Erythroblast (primary cell): Measurements from ENCODE around the gene DHCR7.

Experiments used
- DNase-seq, 2 experiments: peaks; one replicate each; lab custom pipeline; 2025; lab: John Stamatoyannopoulos, UW
- GATA1 ChIP-seq: IDR thresholded peaks from 2 replicates; pipeline ENCODE4 v1.6.1; 2011; ENCODE audit warnings: low read depth, mild to moderate bottlenecking, control low read depth, low read length, moderate library complexity
- POLR2A ChIP-seq: IDR thresholded peaks from 2 replicates; pipeline ENCODE4 v1.6.1; 2011; ENCODE audit warnings: mild to moderate bottlenecking, low read length

The DHCR7 gene

GRCh38 chr11:71444811-71445210 lies 3.4 kb downstream of the DHCR7 start:
- TF ChIP-seq GATA1 (no peak), POLR2A (no peak)
- no peak for DNase-seq

- no peak for DNase-seq
- TF ChIP-seq GATA1 (no peak), POLR2A (no peak)
Measured at GRCh38 chr11:71443736-71444445, 4.3 kb downstream of the DHCR7 start.

DNA sequence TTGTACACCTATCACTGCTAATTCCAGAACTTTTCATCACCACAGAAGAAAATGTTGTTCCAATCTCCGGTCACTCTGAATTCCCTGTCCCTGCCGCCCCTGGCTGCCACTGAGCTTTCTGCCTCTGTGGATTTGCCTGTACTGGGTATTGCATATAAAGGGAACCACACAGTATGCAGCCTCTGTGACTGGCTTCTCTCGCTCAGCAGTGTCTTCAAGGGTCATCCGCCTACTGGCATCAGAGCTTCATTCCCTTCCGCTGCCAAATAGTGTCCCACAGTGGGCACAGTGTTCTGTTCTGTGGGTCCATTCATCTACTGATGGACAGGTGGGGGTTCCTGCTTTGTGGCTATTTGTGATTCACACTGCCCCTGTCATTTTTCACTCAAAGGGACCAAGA lies 5.3 kb downstream of the DHCR7 start:
- TF ChIP-seq POLR2A (no peak), GATA1 (no peak)
- DNase-seq, result no peak

- DNase-seq, result no peak
- TF ChIP-seq POLR2A, result no peak
- no peak for TF ChIP-seq GATA1
Measured at GRCh38 chr11:71442123-71442522, 6.1 kb downstream of the DHCR7 start.

- TF ChIP-seq GATA1 (no peak), POLR2A (no peak)
- no peak for DNase-seq
Measured at GRCh38 chr11:71441251-71441650, 6.9 kb downstream of the DHCR7 start.

- TF ChIP-seq POLR2A (no peak), GATA1 (no peak)
- no peak for DNase-seq
Measured at GRCh38 chr11:71440021-71440755, 8.0 kb downstream of the DHCR7 start.

DNA sequence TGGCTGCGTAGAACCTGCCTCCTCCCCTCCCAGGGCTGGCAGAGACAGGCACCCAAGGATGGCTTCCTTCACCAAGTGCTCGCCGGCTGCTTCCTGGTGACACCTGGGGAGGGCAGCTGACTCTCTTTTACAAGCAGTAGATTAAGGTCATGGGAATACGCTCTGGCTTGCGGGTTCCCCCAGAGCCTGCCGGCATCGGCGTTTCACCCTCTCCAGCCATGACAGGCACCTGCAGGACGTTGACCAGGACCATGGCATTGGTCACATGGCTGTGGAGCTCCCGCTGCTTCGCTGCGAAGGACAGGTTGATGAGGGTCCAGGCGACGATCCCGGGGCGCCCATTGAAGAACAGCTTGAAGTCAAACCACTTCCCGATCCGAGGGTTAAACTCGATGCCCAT lies 9.5 kb downstream of the DHCR7 start:
- DNase-seq, result no peak
- TF ChIP-seq POLR2A (no peak), GATA1 (no peak)

DNA sequence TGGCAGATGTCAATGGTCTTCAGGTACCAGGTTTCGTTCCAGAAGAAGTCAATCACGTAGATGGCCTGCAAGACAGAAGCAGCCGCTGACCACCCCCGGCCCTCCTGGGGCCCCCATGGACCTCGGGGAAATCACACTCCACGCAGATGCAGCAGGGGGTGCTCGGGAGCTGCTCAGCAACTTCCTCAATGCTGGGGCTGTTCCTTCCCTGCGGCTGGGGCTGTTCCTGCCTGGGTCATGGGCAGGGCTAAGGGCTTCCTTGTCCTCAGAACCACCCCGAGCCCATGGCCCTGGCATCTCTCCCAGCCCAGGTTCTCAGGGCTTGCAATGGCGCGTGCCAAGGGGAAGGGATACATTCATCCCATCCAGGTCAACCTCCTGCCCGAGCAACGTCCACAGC lies 10.3 kb downstream of the DHCR7 start:
- TF ChIP-seq POLR2A (no peak), GATA1 (no peak)
- no peak for DNase-seq

DNA sequence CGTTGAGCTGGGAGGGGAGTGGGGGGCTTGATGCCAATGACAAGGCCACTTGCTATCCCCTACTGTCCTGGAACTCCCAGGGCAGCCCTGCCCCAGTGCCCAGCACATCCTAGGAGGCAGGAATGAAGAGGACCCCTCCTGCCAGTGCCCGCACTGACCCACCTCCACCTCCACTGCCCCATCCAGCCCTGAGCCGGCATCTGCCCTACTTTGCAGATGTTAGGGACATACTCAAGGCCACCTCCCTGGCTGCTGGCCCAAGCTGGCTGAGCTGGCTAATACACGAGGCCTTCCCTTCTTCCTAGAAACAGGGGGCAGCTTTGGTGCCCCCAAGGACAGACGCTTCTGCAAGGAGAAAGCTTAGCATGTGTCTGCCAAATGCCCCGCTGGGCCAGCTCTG lies 10.8 kb downstream of the DHCR7 start:
- TF ChIP-seq POLR2A (no peak), GATA1 (no peak)
- DNase-seq, result no peak

- TF ChIP-seq POLR2A (no peak), GATA1 (no peak)
- no peak for DNase-seq
Measured at GRCh38 chr11:71436861-71437260, 11.3 kb downstream of the DHCR7 start.

DNA sequence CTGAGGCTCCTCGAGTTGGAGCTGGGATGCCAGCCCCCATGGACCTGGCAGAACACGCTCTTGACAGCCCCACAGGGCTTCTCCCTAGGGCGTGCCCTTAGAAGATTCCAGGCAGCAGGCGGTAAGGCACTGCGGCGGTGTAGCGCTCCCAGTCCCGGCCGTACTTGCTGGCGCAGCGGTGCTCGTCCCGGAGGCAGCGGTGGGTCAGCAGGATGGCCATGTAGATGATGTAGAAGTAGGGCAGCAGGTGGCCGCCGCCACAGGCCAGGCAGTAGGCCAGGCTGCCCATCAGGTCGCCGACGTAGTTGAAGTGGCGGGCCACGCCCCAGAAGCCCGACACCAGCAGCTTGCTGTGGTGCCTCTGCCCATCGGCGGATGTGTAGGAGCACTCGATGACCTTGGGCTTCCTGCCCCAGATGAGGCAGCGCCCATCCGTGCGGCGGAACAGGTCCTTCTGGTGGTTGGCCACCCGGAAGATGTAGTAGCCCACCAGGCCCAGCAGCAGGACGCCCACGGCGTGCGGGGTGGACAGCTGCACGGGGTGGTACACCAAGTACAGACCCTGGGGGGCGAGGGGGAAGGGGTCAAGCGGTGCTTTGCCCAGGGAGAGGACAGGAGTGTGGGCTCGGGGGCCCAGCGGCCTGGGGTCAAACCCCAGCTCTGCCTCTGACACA lies 12.8 kb downstream of the DHCR7 start:
- no peak for TF ChIP-seq GATA1
- DNase-seq, result no peak

DNA sequence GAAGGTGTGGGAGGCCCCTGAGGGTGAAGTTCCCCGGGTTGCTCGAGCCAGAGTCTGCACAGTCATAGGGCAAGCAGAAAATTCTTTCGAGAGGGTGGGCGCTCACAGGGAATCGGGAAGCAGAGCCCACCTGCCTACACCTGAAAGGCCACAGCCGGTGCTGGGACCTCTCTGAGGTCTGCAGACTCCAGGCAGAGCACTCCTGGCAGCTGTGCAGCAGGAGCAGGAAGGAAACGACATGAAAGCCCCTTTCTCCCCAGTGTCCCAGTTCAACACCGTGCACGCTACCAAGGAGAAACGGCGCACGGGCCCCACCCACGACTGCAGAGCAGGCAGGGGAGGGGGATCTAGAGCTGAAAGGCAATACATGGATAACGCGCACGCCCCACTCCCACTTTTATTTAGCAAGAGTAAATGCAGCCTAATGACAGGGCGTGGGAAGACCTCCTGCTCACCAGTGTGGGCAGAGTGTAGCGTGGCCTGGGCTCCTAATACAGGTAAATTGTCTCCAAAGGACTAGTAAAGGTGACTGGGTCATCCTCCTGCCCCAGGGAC lies 13.5 kb downstream of the DHCR7 start:
- TF ChIP-seq GATA1, result no peak
- no peak for TF ChIP-seq POLR2A

DNA sequence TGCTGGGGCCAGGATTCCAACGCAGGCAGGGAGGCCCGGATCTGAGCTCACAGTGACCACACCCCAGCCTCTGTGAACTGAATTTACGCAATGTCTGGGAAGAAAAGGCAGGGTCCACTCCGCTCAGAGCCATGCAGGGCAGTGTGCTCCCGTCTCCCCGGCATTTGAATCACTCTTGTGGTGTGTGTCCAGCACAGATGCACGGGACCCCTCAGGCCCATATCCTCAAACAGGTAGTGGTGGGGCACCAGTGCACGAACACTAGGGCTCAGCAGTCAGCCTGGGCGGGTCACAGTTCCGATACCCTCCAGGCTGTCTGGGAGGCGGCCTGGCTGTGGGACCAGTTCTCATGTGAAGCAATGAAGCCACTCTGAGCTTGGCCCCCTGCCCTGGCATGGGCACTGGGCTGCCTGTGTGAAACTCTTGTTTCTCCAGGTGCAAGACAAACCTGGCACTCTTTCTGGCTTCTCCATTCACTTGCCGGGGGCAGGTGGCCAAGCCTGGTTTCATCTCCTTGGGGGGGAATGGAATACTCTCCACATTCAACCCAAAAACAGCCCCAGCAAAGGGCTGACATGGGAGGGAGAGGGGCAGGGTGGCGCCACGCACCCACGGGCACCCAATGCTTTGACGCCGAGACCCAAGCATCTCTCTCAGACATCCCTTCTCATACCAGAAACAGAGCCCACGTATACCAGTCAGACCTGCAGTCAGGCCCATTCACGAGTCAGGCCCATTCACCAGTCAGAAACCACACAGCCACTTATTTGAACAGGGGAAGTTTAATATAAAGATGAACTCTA lies 14.3 kb downstream of the DHCR7 start:
- no peak for DNase-seq
- no peak for TF ChIP-seq POLR2A
- no peak for TF ChIP-seq GATA1

More for the DNA sequence above, 13.5 kb downstream of the DHCR7 start:
- no peak for DNase-seq
